ENCODE measurements around the gene MIR17HG.

- no peak for TF ChIP-seq CTCF (IDR thresholded peaks at IDR 0.05)
- TF ChIP-seq POLR2A (IDR thresholded peaks at IDR 0.05) = no peak
- no peak for TF ChIP-seq POLR2AphosphoS5 (IDR thresholded peaks at IDR 0.05)
- TF ChIP-seq EP300 (IDR thresholded peaks at IDR 0.05) = no peak
Measured at GRCh38 chr13:91400671-91401070, 53.2 kb downstream of the MIR17HG start.
